Panc1 (cell line): ENCODE results near the gene CORIN. TPM values are rescaled to one million over a fixed set of nuclear protein-coding genes. Genes with fewer than 3 reads are reported as not detected.

Source experiments
- ATAC-seq: fragments of 200-7000 bp; cut with Tn5 transposase; 2 replicates; pipeline ENCODE4 v1.9.1; 2020; ENCODE audit warnings: mild to moderate bottlenecking, moderate library complexity
- BruUV-seq: library from RNA; stranded (reverse); fragments of 400-500 nt; replicated peaks from 2 replicates; lab custom pipeline; 2021; lab: Mats Ljungman, UMichigan
- CTCF ChIA-PET: fragments of 300-600 bp; sonication (Branson Sonifier 250); formaldehyde crosslinking; loops from one replicate; lab custom pipeline; 2022; ENCODE audit warnings: antibody characterized with exemption; lab: Charles Lee
- POLR2A ChIA-PET: fragments of 300-600 bp; sonication (Branson Sonifier 250); formaldehyde crosslinking; loops from one replicate; lab custom pipeline; 2022; ENCODE audit warnings: antibody characterized with exemption; lab: Charles Lee
- DNase-seq: peaks from one replicate; pipeline ENCODE4 v3.0.0-alpha.2; 2010; ENCODE audit warnings: low read depth, low spot score
- H3K27ac ChIP-seq: 2 replicates; pipeline ENCODE4 v1.5.1; 2011; ENCODE audit warnings: mild to moderate bottlenecking, low read length, inconsistent platforms
- H3K27me3 ChIP-seq: fragments of 200-500 bp; sonication (Bioruptor generic); 2 replicates; pipeline ENCODE4 v1.6.0; 2014; ENCODE audit warnings: low read length, inconsistent platforms; ENCODE audit not compliant: control insufficient read depth, insufficient read depth
- H3K36me3 ChIP-seq: fragments of 200-500 bp; sonication (Bioruptor generic); 2 replicates; pipeline ENCODE4 v1.5.1; 2014; ENCODE audit warnings: inconsistent platforms, mild to moderate bottlenecking, low read length, moderate library complexity; ENCODE audit not compliant: control insufficient read depth, insufficient read depth
- H3K4me1 ChIP-seq: 2 replicates; pipeline ENCODE4 v1.5.1; 2011; ENCODE audit warnings: inconsistent platforms, mild to moderate bottlenecking, low read length, moderate library complexity; ENCODE audit not compliant: control insufficient read depth, insufficient read depth
- H3K4me3 ChIP-seq, 2 experiments: 2 replicates each; pipeline ENCODE4 v1.5.1; 2011 to 2012; ENCODE audit warnings: low read depth in 2 of 2, low read length in 2 of 2, mild to moderate bottlenecking in 2 of 2, inconsistent platforms in 1 of 2, moderate library complexity in 1 of 2
- H3K9me3 ChIP-seq: fragments of 200-500 bp; sonication (Bioruptor generic); 2 replicates; pipeline ENCODE4 v1.5.1; 2014; ENCODE audit warnings: low read depth, mild to moderate bottlenecking, inconsistent platforms, low read length, moderate library complexity; ENCODE audit not compliant: control insufficient read depth, insufficient read depth
- CTCF ChIP-seq: fragments of 450-650 bp; IDR thresholded peaks from 2 replicates; pipeline ENCODE4 v1.5.1; 2017; ENCODE audit warnings: mild to moderate bottlenecking
- POLR2AphosphoS5 ChIP-seq: IDR thresholded peaks from 2 replicates; pipeline ENCODE4 v1.6.1; 2012; ENCODE audit warnings: mild to moderate bottlenecking, low read depth, low read length, moderate library complexity
- REST ChIP-seq, 2 experiments: IDR thresholded peaks; 2 replicates each; pipeline ENCODE4 v1.6.1; 2011 to 2012; ENCODE audit warnings: low read depth in 2 of 2, control low read depth in 1 of 2, low read length in 1 of 2, mild to moderate bottlenecking in 1 of 2, moderate library complexity in 1 of 2; ENCODE audit not compliant: insufficient read depth in 1 of 2
- SIN3A ChIP-seq: IDR thresholded peaks from 2 replicates; pipeline ENCODE4 v1.6.1; 2012; ENCODE audit warnings: low read depth, mild to moderate bottlenecking, low read length, moderate library complexity, borderline replicate concordance; ENCODE audit not compliant: insufficient read depth
- TCF7L2 ChIP-seq: IDR thresholded peaks from 2 replicates; pipeline ENCODE4 v1.6.1; 2011; ENCODE audit warnings: mild to moderate bottlenecking, low read depth, low read length, inconsistent platforms
- in situ Hi-C: cut with HindIII; loops from 2 replicates; pipeline ENCODE4 v1.10.0; 2016; ENCODE audit warnings: low sequenced_read_pairs, low pct_unique_long_range_greater_than_20kb
- intact Hi-C: fragments of 100-400 bp; cut with micrococcal nuclease; formaldehyde crosslinking; loops from one replicate; pipeline ENCODE4 v1.10.0; 2022; ENCODE audit not compliant: unreplicated experiment
- total RNA-seq: library from RNA; stranded (reverse); gene quantifications from one replicate; pipeline ENCODE4 v1.2.1, GENCODE V29; 2021; ENCODE audit not compliant: unreplicated experiment

The CORIN gene
- total RNA-seq, 1 experiment from 2014 or later: not detected

- Histone ChIP-seq H3K4me3 (no peak overlapping the region), H3K27ac (no peak overlapping the region), H3K27me3 (no peaks in the 10 kb centered on the region; the same call in 1 of the 2 replicates), H3K9me3 (no peaks in the 10 kb centered on the region), H3K36me3 (no peaks in the 10 kb centered on the region), H3K4me1 (no peaks in the 10 kb centered on the region)
- no peak for DNase-seq
- no TSS peak for BruUV-seq
- no peak for ATAC-seq
- intact Hi-C loops (no loop called here), in situ Hi-C loops (no loop called here)
- CTCF ChIA-PET: no interaction called here
- TF ChIP-seq CTCF (no peak), POLR2AphosphoS5 (no peak), TCF7L2 (no peak), REST (IDR thresholded peaks at IDR 0.05; ENCODE audit: insufficient read depth in 1 of 2, low read depth in 2 of 2, low read length in 1 of 2) (no peak), SIN3A (no peak)
- POLR2A ChIA-PET: no interaction called here
These were observed 118.3 kb downstream of the CORIN start for GRCh38 chr4:47719576-47719975.

- Histone ChIP-seq H3K27ac (no peak overlapping the region), H3K9me3 (no peaks in the 10 kb centered on the region), H3K4me1 (no peaks in the 10 kb centered on the region), H3K36me3 (no peaks in the 10 kb centered on the region), H3K4me3 (no peak overlapping the region), H3K27me3 (no peaks in the 10 kb centered on the region; the same call in 1 of the 2 replicates)
- ATAC-seq (no peak), DNase-seq (no peak)
- BruUV-seq: no TSS peak
- in situ Hi-C loops (no loop called here), intact Hi-C loops (no loop called here)
- CTCF ChIA-PET: no interaction called here
- POLR2A ChIA-PET: no interaction called here
- no peak for TF ChIP-seq SIN3A
- TF ChIP-seq POLR2AphosphoS5: no peak
- TF ChIP-seq REST (IDR thresholded peaks at IDR 0.05; ENCODE audit: insufficient read depth in 1 of 2, low read depth in 2 of 2, low read length in 1 of 2): no peak
- TF ChIP-seq TCF7L2: no peak
- TF ChIP-seq CTCF: no peak
These were observed 119.2 kb downstream of the CORIN start for GRCh38 chr4:47718696-47719095.
